Measurements from ENCODE around the gene HNRNPH1.

Gene HNRNPH1

GRCh38 chr5:179588166-179588565, 35.3 kb downstream of the HNRNPH1 start:
- no peak overlapping the region for H3K4me3 ChIP-seq (ENCODE audit: control insufficient read depth, low read depth, low read length)
- no peak for TF ChIP-seq CTCF (conservative IDR thresholded peaks at IDR 0.05; ENCODE audit: control insufficient read depth, insufficient read depth, low read depth, low read length)
- DNase-seq (ENCODE audit: low read depth) = no peak

- no peak overlapping the region for H3K4me3 ChIP-seq (ENCODE audit: control insufficient read depth, low read depth, low read length)
- no peak for TF ChIP-seq CTCF (conservative IDR thresholded peaks at IDR 0.05; ENCODE audit: control insufficient read depth, insufficient read depth, low read depth, low read length)
- DNase-seq (ENCODE audit: low read depth) = no peak
These were observed 37.5 kb downstream of the HNRNPH1 start for GRCh38 chr5:179585941-179586401.

GRCh38 chr5:179577286-179577960, 46.0 kb downstream of the HNRNPH1 start:
- H3K4me3 ChIP-seq (ENCODE audit: control insufficient read depth, low read depth, low read length) = no peak overlapping the region
- no peak for TF ChIP-seq CTCF (conservative IDR thresholded peaks at IDR 0.05; ENCODE audit: control insufficient read depth, insufficient read depth, low read depth, low read length)
- no peak for DNase-seq (ENCODE audit: low read depth)

GRCh38 chr5:179572386-179572785, 51.1 kb downstream of the HNRNPH1 start:
- no peak for DNase-seq (ENCODE audit: low read depth)
- TF ChIP-seq CTCF (conservative IDR thresholded peaks at IDR 0.05; ENCODE audit: control insufficient read depth, insufficient read depth, low read depth, low read length) = no peak
- no peak overlapping the region for H3K4me3 ChIP-seq (ENCODE audit: control insufficient read depth, low read depth, low read length)

- DNase-seq (ENCODE audit: low read depth) = no peak
- no peak for TF ChIP-seq CTCF (conservative IDR thresholded peaks at IDR 0.05; ENCODE audit: control insufficient read depth, insufficient read depth, low read depth, low read length)
- no peak overlapping the region for H3K4me3 ChIP-seq (ENCODE audit: control insufficient read depth, low read depth, low read length)
These were observed 54.8 kb downstream of the HNRNPH1 start for GRCh38 chr5:179568721-179569120.

GRCh38 chr5:179564526-179564925, 58.9 kb downstream of the HNRNPH1 start:
- DNase-seq (ENCODE audit: low read depth) = no peak
- no peak overlapping the region for H3K4me3 ChIP-seq (ENCODE audit: control insufficient read depth, low read depth, low read length)
- TF ChIP-seq CTCF (conservative IDR thresholded peaks at IDR 0.05; ENCODE audit: control insufficient read depth, insufficient read depth, low read depth, low read length) = no peak

Measured in fibroblast of mammary gland (primary cell).